CD8-positive, alpha-beta memory T cell (primary cell): ENCODE results near the gene TOX3. TPM values are rescaled to one million over a fixed set of nuclear protein-coding genes. Genes with fewer than 3 reads are reported as not detected.

Source experiments
- CTCF ChIA-PET: fragments of 350-600 bp; sonication (Branson Sonifier 250); formaldehyde crosslinking; loops from one replicate; lab custom pipeline; 2021; ENCODE audit warnings: antibody characterized with exemption; lab: Charles Lee
- POLR2A ChIA-PET: fragments of 350-600 bp; sonication (Branson Sonifier 250); formaldehyde crosslinking; loops from one replicate; lab custom pipeline; 2021; ENCODE audit warnings: antibody characterized with exemption; lab: Charles Lee
- DNase-seq, 5 donors: peaks; one replicate each; pipeline versions ENCODE4 v3.0.0 to v3.0.0-alpha.2; 2020 to 2022; ENCODE audit warnings: mixed read lengths in 1 of 5
- H3K27ac ChIP-seq: one replicate; pipeline ENCODE4 v1.7.0; 2013; ENCODE audit warnings: low read depth, mild to moderate bottlenecking, low read length, moderate library complexity
- H3K27me3 ChIP-seq: 2 replicates; pipeline ENCODE4 v1.7.0; 2013; ENCODE audit warnings: low read length, mild to moderate bottlenecking; ENCODE audit not compliant: insufficient read depth, poor library complexity, severe bottlenecking
- H3K36me3 ChIP-seq: 2 replicates; pipeline ENCODE4 v1.7.0; 2013; ENCODE audit warnings: mild to moderate bottlenecking, low read length, moderate library complexity; ENCODE audit not compliant: insufficient read depth
- H3K4me1 ChIP-seq: 2 replicates; pipeline ENCODE4 v1.7.0; 2013; ENCODE audit warnings: mild to moderate bottlenecking, low read length, moderate library complexity; ENCODE audit not compliant: insufficient read depth
- H3K4me3 ChIP-seq: 2 replicates; pipeline ENCODE4 v1.7.0; 2013; ENCODE audit warnings: mild to moderate bottlenecking, low read length
- H3K9me3 ChIP-seq: 2 replicates; pipeline ENCODE4 v1.7.0; 2013; ENCODE audit warnings: mild to moderate bottlenecking, low read length
- H3K27ac Mint-ChIP-seq, 8 donors: one replicate each; pipeline ENCODE4 v1.8.0; 2020 to 2021; ENCODE audit warnings: mixed read lengths in 8 of 8, mild to moderate bottlenecking in 6 of 8, inconsistent platforms in 3 of 8, moderate library complexity in 3 of 8
- H3K27me3 Mint-ChIP-seq, 2 donors: one replicate each; pipeline ENCODE4 v1.8.0; 2020 to 2021; ENCODE audit warnings: mixed read lengths in 2 of 2, mild to moderate bottlenecking in 1 of 2, moderate library complexity in 1 of 2
- H3K36me3 Mint-ChIP-seq, 3 donors: one replicate each; pipeline ENCODE4 v1.8.0; 2020 to 2021; ENCODE audit warnings: mixed read lengths in 3 of 3, inconsistent platforms in 1 of 3, mild to moderate bottlenecking in 1 of 3
- H3K4me1 Mint-ChIP-seq, 3 donors: one replicate each; pipeline ENCODE4 v1.8.0; 2020 to 2021; ENCODE audit warnings: mixed read lengths in 3 of 3, inconsistent platforms in 1 of 3, mild to moderate bottlenecking in 1 of 3
- H3K4me3 Mint-ChIP-seq, 7 donors: one replicate each; pipeline ENCODE4 v1.8.0; 2020 to 2021; ENCODE audit warnings: mixed read lengths in 7 of 7, mild to moderate bottlenecking in 6 of 7, moderate library complexity in 4 of 7, inconsistent platforms in 2 of 7
- H3K9me3 Mint-ChIP-seq, 5 donors: one replicate each; pipeline ENCODE4 v1.8.0; 2020 to 2022; ENCODE audit warnings: mixed read lengths in 5 of 5, mild to moderate bottlenecking in 3 of 5, moderate library complexity in 2 of 5, inconsistent platforms in 1 of 5
- polyA plus RNA-seq: library from polyadenylated mRNA; unstranded; fragments of 300-500 nt; fragmentation: Illumina TruSeq; gene quantifications from one replicate; pipeline ENCODE4 v1.2.3, GENCODE V29; 2021
- total RNA-seq, 2 experiments: library from RNA; stranded (reverse); gene quantifications; one replicate each; pipeline ENCODE4 v1.2.3, GENCODE V29; 2021

The TOX3 gene
- total and polyA plus RNA-seq, 3 experiments from 2014 or later = not detected

DNA sequence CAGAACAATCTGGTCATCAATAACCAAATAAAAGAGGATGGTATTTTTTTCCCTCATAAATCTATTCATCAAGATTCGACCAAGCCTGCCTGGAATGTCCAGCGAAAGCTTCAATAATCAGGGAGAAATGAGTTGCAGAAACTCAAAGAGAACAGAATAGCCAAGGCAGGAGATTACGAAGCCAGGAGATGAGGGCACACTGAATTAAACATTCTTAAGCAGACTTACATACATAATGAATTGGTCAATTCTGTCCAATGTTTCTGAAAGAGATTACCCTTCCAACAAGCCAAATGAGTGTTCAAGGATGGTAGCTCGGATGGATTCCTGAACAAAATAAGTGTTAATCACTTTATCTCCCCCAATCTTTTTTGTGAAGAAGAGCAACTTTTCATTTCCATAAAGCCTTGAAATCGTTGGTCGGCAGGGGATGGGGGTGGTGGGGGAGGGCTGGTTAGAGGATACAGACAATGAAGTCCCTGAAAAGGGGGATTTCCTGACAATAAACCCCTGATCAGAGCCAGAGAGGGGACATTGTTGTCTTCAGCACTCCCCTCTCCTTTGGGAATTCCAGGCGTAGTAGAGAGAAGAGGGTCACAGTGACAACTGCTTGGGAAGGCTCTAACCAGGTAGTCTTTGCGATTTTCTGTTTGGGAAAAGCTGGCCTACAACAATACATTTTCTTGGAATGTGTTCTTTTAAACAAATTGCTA is 20.7 kb downstream of the TOX3 start:
- no peak overlapping the region for H3K4me3 Mint-ChIP-seq
- peaks cover 2 to 6% (median 4%) of the 10 kb centered on the region in 5 donors for H3K9me3 Mint-ChIP-seq
- Histone ChIP-seq H3K27me3 (no peaks in the 10 kb centered on the region), H3K4me1 (no peaks in the 10 kb centered on the region), H3K36me3 (no peaks in the 10 kb centered on the region), H3K9me3 (no peaks in the 10 kb centered on the region), H3K4me3 (no peak overlapping the region), H3K27ac (no peak overlapping the region)
- H3K36me3 Mint-ChIP-seq = no peaks in the 10 kb centered on the region
- ChIA-PET CTCF (no interaction called here), POLR2A (no interaction called here)
- H3K4me1 Mint-ChIP-seq = no peaks in the 10 kb centered on the region
- no peak for DNase-seq
- H3K27ac Mint-ChIP-seq = no peak overlapping the region
- peaks cover 0 to 3% of the 10 kb centered on the region in 2 donors for H3K27me3 Mint-ChIP-seq

DNA sequence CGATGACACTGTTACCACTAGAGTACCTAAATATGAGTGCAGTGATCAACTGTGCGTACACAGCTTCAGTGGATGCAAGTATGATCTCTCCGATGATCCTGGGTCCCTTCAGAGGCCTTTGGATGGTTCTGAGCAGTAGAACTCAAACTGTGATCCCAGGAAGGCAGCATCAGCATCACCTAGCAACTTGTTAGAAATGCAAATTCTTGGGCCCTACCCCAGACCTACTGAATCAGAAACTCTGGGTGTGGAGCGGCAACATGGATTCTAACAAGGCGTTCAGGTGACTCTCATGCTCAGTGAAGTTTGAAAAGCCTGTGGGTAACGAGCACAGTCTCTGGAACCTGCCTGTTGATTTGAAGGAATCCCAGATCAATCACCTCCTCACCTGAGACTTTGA is 25.4 kb downstream of the TOX3 start:
- no peaks in the 10 kb centered on the region for H3K27me3 ChIP-seq
- H3K36me3 ChIP-seq = no peaks in the 10 kb centered on the region
- no peaks in the 10 kb centered on the region for H3K4me1 ChIP-seq
- H3K27me3 Mint-ChIP-seq = peaks cover 0 to 1% of the 10 kb centered on the region in 2 donors
- no peaks in the 10 kb centered on the region for H3K36me3 Mint-ChIP-seq
- no peak overlapping the region for H3K4me3 ChIP-seq
- ChIA-PET POLR2A (no interaction called here), CTCF (no interaction called here)
- H3K4me3 Mint-ChIP-seq = no peak overlapping the region
- peaks cover 0 to 3% (median 2%) of the 10 kb centered on the region in 5 donors for H3K9me3 Mint-ChIP-seq
- H3K27ac Mint-ChIP-seq = no peak overlapping the region
- H3K27ac ChIP-seq = no peak overlapping the region
- no peak for DNase-seq
- H3K4me1 Mint-ChIP-seq = no peaks in the 10 kb centered on the region
- H3K9me3 ChIP-seq = no peaks in the 10 kb centered on the region

DNA sequence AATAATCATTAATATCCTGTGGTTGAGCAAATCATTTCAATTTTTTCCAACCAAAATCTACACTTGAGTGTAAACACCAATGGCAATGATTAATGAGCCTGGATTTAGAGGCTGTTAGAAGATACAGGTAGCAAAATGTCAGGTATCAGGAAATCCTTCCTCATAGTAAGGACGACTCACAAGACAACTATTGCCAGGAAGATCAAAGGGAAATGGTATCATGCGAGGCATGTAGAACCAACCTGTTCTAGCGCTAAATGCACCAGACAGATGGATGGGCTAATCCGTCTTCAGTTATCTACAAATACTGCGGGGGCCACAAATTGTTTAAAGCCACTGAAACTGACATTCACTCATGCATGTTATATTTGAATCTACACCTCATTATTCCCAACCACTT is 28.1 kb downstream of the TOX3 start:
- Mint-ChIP-seq H3K36me3 (no peaks in the 10 kb centered on the region), H3K4me3 (no peak overlapping the region), H3K27me3 (no peaks in the 10 kb centered on the region), H3K9me3 (peaks cover 0 to 4% (median 0%) of the 10 kb centered on the region in 5 donors), H3K27ac (no peak overlapping the region), H3K4me1 (no peaks in the 10 kb centered on the region)
- Histone ChIP-seq H3K9me3 (no peaks in the 10 kb centered on the region), H3K36me3 (no peaks in the 10 kb centered on the region), H3K4me3 (no peak overlapping the region), H3K27me3 (no peaks in the 10 kb centered on the region), H3K27ac (no peak overlapping the region), H3K4me1 (no peaks in the 10 kb centered on the region)
- DNase-seq = no peak
- POLR2A ChIA-PET = no interaction called here
- CTCF ChIA-PET = no interaction called here

DNA sequence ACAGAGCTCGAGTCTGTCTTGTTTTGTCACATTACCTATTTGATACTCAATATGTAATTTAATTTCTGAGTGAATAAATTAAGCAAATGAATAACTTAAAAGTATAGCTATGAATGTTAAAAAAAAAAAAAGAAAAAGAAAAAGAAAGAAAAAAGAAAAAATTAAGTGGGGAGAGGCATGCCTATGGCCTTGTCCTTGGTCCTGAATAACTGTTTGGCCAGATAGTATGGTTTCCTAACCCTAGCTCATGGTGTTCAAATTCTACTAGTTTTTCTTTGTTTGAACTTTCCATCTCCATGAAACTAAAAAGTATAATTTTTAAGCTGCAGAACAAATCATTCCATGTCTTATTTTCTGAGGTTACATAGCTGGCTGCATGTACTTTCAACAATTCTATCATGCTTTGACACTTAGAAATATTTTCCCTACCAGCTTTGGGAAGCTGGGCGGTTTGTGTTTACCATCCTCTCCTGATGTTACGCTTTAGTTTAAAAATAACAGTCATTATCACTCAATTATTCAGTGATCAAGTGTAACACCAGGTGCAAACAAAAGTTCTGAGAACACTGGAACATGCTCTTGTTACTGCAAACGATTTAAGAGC is 31.8 kb downstream of the TOX3 start:
- ChIA-PET CTCF (no interaction called here), POLR2A (no interaction called here)
- H3K36me3 Mint-ChIP-seq = no peaks in the 10 kb centered on the region

DNA sequence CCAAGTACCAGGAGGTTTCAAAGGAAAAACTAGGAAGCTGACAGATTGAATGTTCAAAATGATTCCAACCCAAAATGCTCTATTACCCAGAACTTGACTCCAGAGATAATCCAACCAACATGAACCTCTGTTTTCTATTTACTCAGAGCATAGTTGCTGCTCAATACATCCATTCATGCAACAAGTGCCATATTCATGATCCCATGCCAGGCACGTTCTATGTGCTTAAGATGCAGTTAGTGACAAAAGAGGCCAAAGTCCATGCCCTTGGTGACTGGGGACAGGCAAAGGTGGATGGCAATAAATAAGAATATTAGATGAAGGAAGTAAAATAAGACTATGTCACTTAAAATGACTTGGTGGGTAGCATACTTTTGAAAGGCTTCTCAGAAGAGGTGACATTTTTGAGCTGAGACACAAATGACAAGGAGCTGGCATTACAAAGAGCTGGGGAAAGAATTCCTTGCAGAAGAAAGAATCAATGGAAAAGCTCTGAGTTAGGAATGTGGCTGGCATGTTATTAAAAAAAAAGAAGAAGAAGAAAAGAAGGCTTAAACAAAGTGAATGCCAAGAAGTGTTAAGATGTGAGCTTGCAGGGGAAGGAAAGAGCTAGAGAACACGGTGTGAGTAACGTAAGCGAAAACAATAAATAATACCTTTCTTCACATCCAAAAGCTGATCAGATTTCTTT is 34.5 kb downstream of the TOX3 start:
- no peak overlapping the region for H3K27ac Mint-ChIP-seq
- no peaks in the 10 kb centered on the region for H3K4me1 ChIP-seq

More for the DNA sequence above, 31.8 kb downstream of the TOX3 start:
- Histone ChIP-seq H3K9me3 (no peaks in the 10 kb centered on the region), H3K27ac (no peak overlapping the region), H3K36me3 (no peaks in the 10 kb centered on the region), H3K4me3 (no peak overlapping the region), H3K4me1 (no peaks in the 10 kb centered on the region), H3K27me3 (no peaks in the 10 kb centered on the region)
- no peaks in the 10 kb centered on the region for H3K27me3 Mint-ChIP-seq
- DNase-seq = no peak
- no peak overlapping the region for H3K27ac Mint-ChIP-seq
- H3K4me1 Mint-ChIP-seq = no peaks in the 10 kb centered on the region
- H3K4me3 Mint-ChIP-seq = no peak overlapping the region
- peaks cover 0 to 7% (median 0%) of the 10 kb centered on the region in 5 donors for H3K9me3 Mint-ChIP-seq

DNA sequence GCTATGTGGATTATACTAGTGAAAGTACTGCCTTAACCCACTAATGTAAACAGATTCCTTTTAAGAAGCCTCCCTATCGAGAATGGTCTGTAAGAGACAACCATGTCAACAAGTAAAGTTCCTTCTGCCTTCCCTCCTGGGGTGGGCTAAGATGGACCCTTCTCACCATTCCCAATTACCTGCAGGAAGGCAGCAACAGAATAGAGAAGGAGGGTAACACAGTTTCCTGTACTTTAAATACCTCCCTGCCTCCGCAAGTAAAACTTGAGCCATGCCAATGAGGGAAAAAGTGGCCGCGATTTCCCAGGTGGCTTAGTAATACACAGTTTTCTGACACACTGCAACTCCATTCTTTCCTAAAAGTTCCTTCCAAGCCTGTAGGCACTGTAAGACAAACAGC is 45.2 kb downstream of the TOX3 start:
- H3K4me1 ChIP-seq = no peaks in the 10 kb centered on the region
- ChIA-PET CTCF (no interaction called here), POLR2A (no interaction called here)
- H3K36me3 ChIP-seq = no peaks in the 10 kb centered on the region
- no peaks in the 10 kb centered on the region for H3K36me3 Mint-ChIP-seq
- peaks cover 0 to 4% (median 3%) of the 10 kb centered on the region in 5 donors for H3K9me3 Mint-ChIP-seq
- H3K27ac ChIP-seq = no peak overlapping the region
- H3K27ac Mint-ChIP-seq = no peak overlapping the region
- no peaks in the 10 kb centered on the region for H3K27me3 Mint-ChIP-seq
- no peaks in the 10 kb centered on the region for H3K9me3 ChIP-seq
- no peak overlapping the region for H3K4me3 ChIP-seq
- DNase-seq = no peak
- H3K27me3 ChIP-seq = no peaks in the 10 kb centered on the region
- no peak overlapping the region for H3K4me3 Mint-ChIP-seq
- H3K4me1 Mint-ChIP-seq = no peaks in the 10 kb centered on the region

More for the DNA sequence above, 34.5 kb downstream of the TOX3 start:
- no peak overlapping the region for H3K4me3 ChIP-seq
- no peaks in the 10 kb centered on the region for H3K36me3 ChIP-seq
- no peak overlapping the region for H3K27ac ChIP-seq
- Mint-ChIP-seq H3K4me3 (no peak overlapping the region), H3K27me3 (no peaks in the 10 kb centered on the region), H3K4me1 (no peaks in the 10 kb centered on the region), H3K36me3 (no peaks in the 10 kb centered on the region), H3K9me3 (peaks cover 0 to 7% (median 0%) of the 10 kb centered on the region in 5 donors)
- POLR2A ChIA-PET = no interaction called here
- no peaks in the 10 kb centered on the region for H3K9me3 ChIP-seq
- no peaks in the 10 kb centered on the region for H3K27me3 ChIP-seq
- CTCF ChIA-PET = no interaction called here
- no peak for DNase-seq

DNA sequence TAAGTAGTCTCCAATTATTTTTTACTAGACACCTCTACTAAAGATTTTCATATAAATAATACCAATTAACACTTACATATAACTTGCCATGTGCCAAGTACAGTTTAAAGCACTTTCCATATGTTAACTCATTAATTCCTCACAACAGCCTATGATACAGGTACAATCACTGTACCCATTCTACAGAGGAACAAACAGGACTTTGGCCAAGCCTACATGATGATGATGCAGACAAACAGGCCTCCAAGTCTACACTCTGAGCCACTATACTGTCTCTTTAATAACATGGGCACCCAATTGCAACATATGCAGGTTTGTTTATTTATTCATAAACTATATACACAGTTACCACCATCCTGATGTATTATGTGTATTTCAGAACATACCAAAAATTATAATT is 46.0 kb downstream of the TOX3 start:
- no peaks in the 10 kb centered on the region for H3K36me3 ChIP-seq
- no peaks in the 10 kb centered on the region for H3K36me3 Mint-ChIP-seq
- no peaks in the 10 kb centered on the region for H3K4me1 Mint-ChIP-seq
- no peak overlapping the region for H3K4me3 ChIP-seq
- H3K4me1 ChIP-seq = no peaks in the 10 kb centered on the region
- DNase-seq = no peak
- no peak overlapping the region for H3K27ac ChIP-seq
- no peaks in the 10 kb centered on the region for H3K9me3 ChIP-seq
- no peaks in the 10 kb centered on the region for H3K27me3 ChIP-seq
- H3K27me3 Mint-ChIP-seq = no peaks in the 10 kb centered on the region
- no peak overlapping the region for H3K4me3 Mint-ChIP-seq
- CTCF ChIA-PET = no interaction called here
- POLR2A ChIA-PET = no interaction called here
- no peak overlapping the region for H3K27ac Mint-ChIP-seq
- peaks cover 0 to 4% (median 3%) of the 10 kb centered on the region in 5 donors for H3K9me3 Mint-ChIP-seq

DNA sequence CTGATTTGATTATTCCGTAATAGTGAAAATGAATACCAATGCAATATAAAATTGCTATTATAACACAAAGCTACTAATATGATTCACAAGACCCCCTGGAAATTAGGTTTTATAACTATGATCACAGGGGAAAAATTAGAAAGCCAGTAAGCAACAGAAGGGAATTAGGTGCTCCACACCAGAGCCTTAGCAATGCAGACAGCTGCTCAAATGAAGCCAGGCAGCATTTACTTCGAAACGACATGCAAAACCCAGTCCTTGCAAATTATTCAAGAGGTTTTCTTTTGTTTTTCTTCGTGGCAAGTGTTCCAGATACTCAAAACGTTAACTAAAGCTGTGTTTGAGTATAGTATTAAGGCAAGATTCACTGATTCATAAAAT is 47.9 kb downstream of the TOX3 start:
- no peaks in the 10 kb centered on the region for H3K27me3 Mint-ChIP-seq
- no peaks in the 10 kb centered on the region for H3K27me3 ChIP-seq

More for the DNA sequence above, 47.9 kb downstream of the TOX3 start:
- Histone ChIP-seq H3K4me1 (no peaks in the 10 kb centered on the region), H3K9me3 (no peaks in the 10 kb centered on the region), H3K36me3 (no peaks in the 10 kb centered on the region), H3K4me3 (no peak overlapping the region), H3K27ac (no peak overlapping the region)
- Mint-ChIP-seq H3K9me3 (peaks cover 0 to 4% (median 0%) of the 10 kb centered on the region in 5 donors), H3K36me3 (no peaks in the 10 kb centered on the region), H3K4me1 (no peaks in the 10 kb centered on the region), H3K4me3 (no peak overlapping the region), H3K27ac (no peak overlapping the region)
- DNase-seq = no peak
- CTCF ChIA-PET = no interaction called here
- POLR2A ChIA-PET = no interaction called here
